OCI-LY1 (cell line): ENCODE measurements around the gene CACNA2D3.

ENCODE experiments used
- H2AFZ ChIP-seq: fragments of 200-600 bp; sonication (generic), shearing (Covaris generic); 2 replicates; pipeline ENCODE4 v1.6.0; 2014; ENCODE audit warnings: antibody characterized with exemption, mild to moderate bottlenecking, low read length
- H3F3A ChIP-seq: fragments of 200-600 bp; sonication (generic), shearing (Covaris generic); 2 replicates; pipeline ENCODE4 v1.6.0; 2014; ENCODE audit warnings: mild to moderate bottlenecking, antibody characterized with exemption, low read length, moderate library complexity; ENCODE audit not compliant: insufficient read depth
- H3K27ac ChIP-seq: fragments of 200-600 bp; sonication (generic); 2 replicates; pipeline ENCODE4 v1.5.1; 2014; ENCODE audit warnings: low read length, mixed run types, mild to moderate bottlenecking, low read depth; ENCODE audit not compliant: poor library complexity, severe bottlenecking
- H3K27me3 ChIP-seq: fragments of 200-600 bp; sonication (generic); 2 replicates; pipeline ENCODE4 v1.6.0; 2014; ENCODE audit warnings: antibody characterized with exemption, mild to moderate bottlenecking, low read length, moderate library complexity; ENCODE audit not compliant: insufficient read depth
- H3K36me3 ChIP-seq: fragments of 200-600 bp; sonication (generic); 2 replicates; pipeline ENCODE4 v1.6.1; 2014; ENCODE audit warnings: mild to moderate bottlenecking, antibody characterized with exemption, low read length, moderate library complexity, mixed read lengths; ENCODE audit not compliant: insufficient read depth
- H3K4me1 ChIP-seq: fragments of 200-600 bp; sonication (generic); 2 replicates; pipeline ENCODE4 v1.5.1; 2014; ENCODE audit warnings: mild to moderate bottlenecking, low read length, moderate library complexity; ENCODE audit not compliant: insufficient read depth, severe bottlenecking
- H3K4me2 ChIP-seq: fragments of 200-600 bp; sonication (generic), shearing (Covaris generic); 2 replicates; pipeline ENCODE4 v1.6.1; 2014; ENCODE audit warnings: low read length
- H3K4me3 ChIP-seq: fragments of 200-600 bp; sonication (generic); 2 replicates; pipeline ENCODE4 v1.5.1; 2014; ENCODE audit warnings: low read length, low read depth, mild to moderate bottlenecking, mixed read lengths; ENCODE audit not compliant: poor library complexity, severe bottlenecking
- H3K79me2 ChIP-seq: fragments of 200-600 bp; shearing (Covaris generic); 2 replicates; pipeline ENCODE4 v1.6.1; 2016; ENCODE audit warnings: mixed run types, low read length, mixed read lengths; ENCODE audit not compliant: insufficient read depth
- H3K9ac ChIP-seq: fragments of 200-600 bp; sonication (generic), shearing (Covaris generic); 2 replicates; pipeline ENCODE4 v1.6.1; 2014; ENCODE audit warnings: mild to moderate bottlenecking, low read length, mixed read lengths
- H3K9me2 ChIP-seq: fragments of 200-600 bp; sonication (generic), shearing (Covaris generic); 2 replicates; pipeline ENCODE4 v1.6.1; 2014; ENCODE audit warnings: low read depth, mild to moderate bottlenecking, low read length, mixed read lengths
- H3K9me3 ChIP-seq: fragments of 200-600 bp; shearing (Covaris generic); 2 replicates; pipeline ENCODE4 v1.6.1; 2014; ENCODE audit warnings: low read length, mixed read lengths
- H4K20me1 ChIP-seq: fragments of 200-600 bp; sonication (generic), shearing (Covaris generic); 2 replicates; pipeline ENCODE4 v1.6.0; 2016; ENCODE audit warnings: mild to moderate bottlenecking, low read length; ENCODE audit not compliant: insufficient read depth
- EZH2 ChIP-seq: fragments of 200-600 bp; sonication (generic), shearing (Covaris generic); IDR thresholded peaks from 2 replicates; pipeline ENCODE4 v1.8.0; 2017; ENCODE audit warnings: borderline replicate concordance, mixed run types, mild to moderate bottlenecking, antibody characterized with exemption, low read length, moderate library complexity, mixed read lengths
- TF ChIP-seq, protein P1 (sequence below): fragments of 200-600 bp; sonication (generic), shearing (Covaris generic); IDR thresholded peaks from 2 replicates; pipeline ENCODE4 v1.5.1; 2017; ENCODE audit warnings: mild to moderate bottlenecking, antibody characterized with exemption, low read length, moderate library complexity, mixed read lengths

CACNA2D3 gene

DNA sequence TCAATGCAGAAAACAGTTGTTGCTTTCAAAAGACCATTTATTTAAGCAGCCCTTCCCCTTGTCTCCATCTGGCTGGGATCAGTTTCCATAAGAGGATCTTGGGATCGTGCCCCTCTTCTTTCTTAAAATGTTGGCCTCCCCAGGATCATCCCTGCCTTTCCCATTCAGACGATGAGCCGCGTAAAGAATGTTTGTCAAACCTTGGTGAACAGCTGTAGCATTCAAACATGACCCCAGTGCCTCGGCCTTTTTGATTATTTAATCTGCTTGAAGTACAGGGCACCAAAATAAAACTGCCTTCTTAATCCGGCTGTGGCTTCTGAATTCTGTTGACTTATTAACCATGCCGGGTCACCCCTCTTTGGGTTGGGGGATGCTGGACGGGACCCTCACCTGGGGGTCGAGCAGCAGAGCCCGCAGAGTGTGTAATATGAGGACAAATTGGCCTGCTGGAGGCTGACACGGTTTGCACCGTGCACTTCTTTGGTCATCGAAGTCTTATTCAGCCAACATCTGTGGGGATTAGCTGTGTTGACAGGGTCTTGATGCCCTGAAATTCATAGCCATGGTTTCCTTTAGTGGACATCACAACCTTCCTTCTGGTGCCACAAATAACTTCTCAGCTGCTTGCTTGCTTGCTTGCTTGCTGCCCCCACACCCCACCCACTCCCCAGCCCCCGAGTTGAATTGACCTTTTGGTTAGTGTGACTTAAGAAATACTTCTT is 805.9 kb downstream of the CACNA2D3 start, which contains the start of gene LRTM1:
LRTM1 (minus strand) TSS at position 14 of the 725 bp plus-strand sequence. CDS start 148 bp downstream, outside the sequence.
- H3K4me3 ChIP-seq, result no peak within 1 kb of the TSS
- H3K9ac ChIP-seq, result no peak within 1 kb of the TSS
- no peak within 1 kb of the TSS for H2AFZ ChIP-seq
- no peaks in the 10 kb centered on the region for H3K36me3 ChIP-seq
- no peaks in the 10 kb centered on the region for H3K9me3 ChIP-seq
- no peaks in the 10 kb centered on the region for H4K20me1 ChIP-seq
- H3K9me2 ChIP-seq, result no peaks in the 10 kb centered on the region
- H3F3A ChIP-seq, result no peaks in the 10 kb centered on the region
- no peak for TF ChIP-seq EZH2
- TF ChIP-seq, protein P1, sequence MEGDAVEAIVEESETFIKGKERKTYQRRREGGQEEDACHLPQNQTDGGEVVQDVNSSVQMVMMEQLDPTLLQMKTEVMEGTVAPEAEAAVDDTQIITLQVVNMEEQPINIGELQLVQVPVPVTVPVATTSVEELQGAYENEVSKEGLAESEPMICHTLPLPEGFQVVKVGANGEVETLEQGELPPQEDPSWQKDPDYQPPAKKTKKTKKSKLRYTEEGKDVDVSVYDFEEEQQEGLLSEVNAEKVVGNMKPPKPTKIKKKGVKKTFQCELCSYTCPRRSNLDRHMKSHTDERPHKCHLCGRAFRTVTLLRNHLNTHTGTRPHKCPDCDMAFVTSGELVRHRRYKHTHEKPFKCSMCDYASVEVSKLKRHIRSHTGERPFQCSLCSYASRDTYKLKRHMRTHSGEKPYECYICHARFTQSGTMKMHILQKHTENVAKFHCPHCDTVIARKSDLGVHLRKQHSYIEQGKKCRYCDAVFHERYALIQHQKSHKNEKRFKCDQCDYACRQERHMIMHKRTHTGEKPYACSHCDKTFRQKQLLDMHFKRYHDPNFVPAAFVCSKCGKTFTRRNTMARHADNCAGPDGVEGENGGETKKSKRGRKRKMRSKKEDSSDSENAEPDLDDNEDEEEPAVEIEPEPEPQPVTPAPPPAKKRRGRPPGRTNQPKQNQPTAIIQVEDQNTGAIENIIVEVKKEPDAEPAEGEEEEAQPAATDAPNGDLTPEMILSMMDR, result no peak
- no peaks in the 10 kb centered on the region for H3K4me1 ChIP-seq
- H3K4me2 ChIP-seq, result no peak within 1 kb of the TSS
- no peak within 1 kb of the TSS for H3K27ac ChIP-seq
- H3K79me2 ChIP-seq, result no peaks in the 10 kb centered on the region
- H3K27me3 ChIP-seq, result no peaks in the 10 kb centered on the region

DNA sequence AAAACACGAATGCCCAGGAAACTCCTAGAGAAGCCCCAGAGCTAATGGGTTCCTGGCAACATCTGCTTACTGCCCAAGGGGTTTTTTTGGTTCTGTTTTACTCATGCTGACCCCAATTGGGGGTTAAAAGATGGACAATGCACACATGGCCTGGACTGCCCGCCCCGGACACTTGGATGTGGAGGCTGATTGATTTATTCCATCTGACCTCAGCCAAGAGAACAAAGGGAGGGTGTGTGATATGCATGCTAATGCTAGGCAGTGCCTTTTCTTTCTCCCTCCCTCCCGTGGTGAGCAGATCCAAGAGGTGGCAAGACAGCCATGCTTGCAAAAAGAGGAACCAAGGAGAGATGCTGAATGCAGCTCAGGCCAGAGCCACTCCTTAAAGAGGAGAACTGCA is 808.8 kb downstream of the CACNA2D3 start:
- no peaks in the 10 kb centered on the region for H4K20me1 ChIP-seq
- no peaks in the 10 kb centered on the region for H3K27me3 ChIP-seq
- TF ChIP-seq EZH2, result no peak
- TF ChIP-seq, protein P1, result no peak
- H3K9me2 ChIP-seq, result no peaks in the 10 kb centered on the region
- H3F3A ChIP-seq, result no peaks in the 10 kb centered on the region
- H3K79me2 ChIP-seq, result no peaks in the 10 kb centered on the region
- no peak overlapping the region for H3K9ac ChIP-seq
- no peak overlapping the region for H3K27ac ChIP-seq
- no peak overlapping the region for H2AFZ ChIP-seq
- H3K4me1 ChIP-seq, result no peaks in the 10 kb centered on the region
- H3K4me3 ChIP-seq, result no peak overlapping the region
- H3K4me2 ChIP-seq, result no peak overlapping the region
- no peaks in the 10 kb centered on the region for H3K36me3 ChIP-seq
- no peaks in the 10 kb centered on the region for H3K9me3 ChIP-seq

DNA sequence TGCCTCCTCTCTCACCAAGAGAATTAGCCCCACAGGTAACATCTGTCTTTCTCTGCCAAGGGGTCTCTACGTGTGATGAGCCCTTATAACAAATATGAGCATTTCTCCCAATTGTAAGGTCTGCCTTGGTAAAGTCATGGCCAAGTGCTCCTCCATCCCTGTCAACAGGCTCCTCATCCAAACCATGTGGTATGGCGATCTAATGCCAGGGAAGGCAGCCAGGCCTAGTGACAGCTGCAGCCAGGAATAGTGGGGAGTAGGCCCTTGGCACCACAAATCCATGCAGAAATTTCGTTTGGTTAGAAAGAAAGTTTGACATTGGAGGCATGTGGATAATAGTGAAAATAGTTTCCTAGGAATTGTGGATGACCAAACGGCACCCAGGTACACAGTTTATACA is 810.3 kb downstream of the CACNA2D3 start:
- no peaks in the 10 kb centered on the region for H3K4me1 ChIP-seq
- no peak overlapping the region for H3K9ac ChIP-seq
- no peaks in the 10 kb centered on the region for H3K9me2 ChIP-seq
- no peaks in the 10 kb centered on the region for H3K27me3 ChIP-seq
- no peaks in the 10 kb centered on the region for H3K79me2 ChIP-seq
- no peak overlapping the region for H3K27ac ChIP-seq
- H4K20me1 ChIP-seq, result no peaks in the 10 kb centered on the region
- no peak overlapping the region for H3K4me2 ChIP-seq
- no peak overlapping the region for H2AFZ ChIP-seq
- no peak overlapping the region for H3K4me3 ChIP-seq
- H3K36me3 ChIP-seq, result no peaks in the 10 kb centered on the region
- H3K9me3 ChIP-seq, result no peaks in the 10 kb centered on the region
- TF ChIP-seq, protein P1, result no peak
- no peak for TF ChIP-seq EZH2
- no peaks in the 10 kb centered on the region for H3F3A ChIP-seq
